GM12872 (cell line): ENCODE data around the gene C1QTNF7.

Experiments
- CTCF ChIP-seq: IDR thresholded peaks from 3 replicates; pipeline ENCODE4 v1.5.1; 2011; ENCODE audit warnings: low read depth, mild to moderate bottlenecking, low read length, moderate library complexity; ENCODE audit not compliant: insufficient read depth

Gene C1QTNF7

GRCh38 chr4:15413623-15414019 lies 14.2 kb upstream of the C1QTNF7 start:
- no peak for TF ChIP-seq CTCF

DNA sequence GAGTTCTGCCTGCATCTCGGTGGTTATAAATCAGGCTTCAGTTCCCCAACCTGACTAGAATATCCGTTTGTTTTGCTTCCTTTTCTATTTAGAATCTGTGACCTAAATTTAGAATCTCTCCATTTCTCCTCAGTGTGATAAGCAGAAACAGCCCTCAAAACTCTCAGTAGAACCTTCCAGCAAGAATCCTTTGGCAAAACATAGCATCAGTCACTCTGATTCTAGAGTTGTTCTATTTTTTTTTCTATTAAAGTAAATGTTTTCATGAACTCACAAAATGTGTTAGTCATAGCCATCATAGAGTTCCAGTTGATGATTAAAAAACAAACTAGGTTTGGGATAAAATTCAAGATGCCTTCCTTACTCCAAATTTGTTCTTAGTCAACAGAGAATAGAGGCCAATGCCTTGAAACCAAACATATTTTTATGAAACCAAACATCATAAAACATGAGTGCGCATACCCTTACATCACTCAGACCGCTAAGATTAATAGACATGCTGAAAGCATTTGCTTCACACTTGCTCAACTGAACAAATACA lies 13.2 kb upstream of the C1QTNF7 start:
- no peak for TF ChIP-seq CTCF

- TF ChIP-seq CTCF: no peak
Observed at GRCh38 chr4:15416357-15417232, 11.2 kb upstream of the C1QTNF7 start.

DNA sequence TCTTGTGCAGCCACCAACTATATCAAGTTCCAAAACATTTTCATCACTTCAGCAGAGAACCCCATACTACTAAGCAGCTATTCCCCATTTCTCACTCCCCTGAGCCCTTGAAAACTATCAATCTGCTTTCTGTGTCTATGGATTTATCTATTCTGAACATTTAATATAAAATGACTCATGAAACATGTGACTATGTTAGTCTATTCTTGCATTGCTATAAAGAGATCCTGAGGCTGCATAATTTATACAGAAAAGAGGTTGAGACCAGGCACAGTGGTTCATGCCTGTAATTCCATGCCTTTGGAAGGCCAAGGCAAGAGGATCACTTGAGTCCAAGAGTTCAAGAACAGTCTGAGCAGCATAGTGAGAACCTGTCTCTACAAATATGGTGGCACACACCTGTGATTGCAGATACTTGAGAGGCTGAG lies 10.6 kb upstream of the C1QTNF7 start:
- TF ChIP-seq CTCF: no peak

DNA sequence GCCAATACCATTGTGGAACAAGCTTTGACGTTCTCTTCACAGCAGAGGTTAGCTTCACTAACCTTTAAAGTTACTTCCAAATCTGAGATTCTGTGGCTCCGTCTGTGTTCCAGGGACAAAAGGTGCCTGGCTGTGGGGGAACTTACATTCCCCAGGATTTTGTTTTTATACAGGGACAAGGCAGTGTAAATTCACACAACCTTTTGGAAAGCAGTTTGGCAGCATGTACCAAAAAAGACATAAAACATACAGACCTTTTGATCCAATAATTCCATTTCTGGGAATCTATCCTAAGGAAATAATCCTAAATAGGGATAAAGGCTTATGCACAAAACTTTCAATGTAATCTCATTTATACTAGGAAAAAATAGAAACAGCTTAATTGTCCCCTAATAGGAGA lies 8.9 kb upstream of the C1QTNF7 start:
- no peak for TF ChIP-seq CTCF

DNA sequence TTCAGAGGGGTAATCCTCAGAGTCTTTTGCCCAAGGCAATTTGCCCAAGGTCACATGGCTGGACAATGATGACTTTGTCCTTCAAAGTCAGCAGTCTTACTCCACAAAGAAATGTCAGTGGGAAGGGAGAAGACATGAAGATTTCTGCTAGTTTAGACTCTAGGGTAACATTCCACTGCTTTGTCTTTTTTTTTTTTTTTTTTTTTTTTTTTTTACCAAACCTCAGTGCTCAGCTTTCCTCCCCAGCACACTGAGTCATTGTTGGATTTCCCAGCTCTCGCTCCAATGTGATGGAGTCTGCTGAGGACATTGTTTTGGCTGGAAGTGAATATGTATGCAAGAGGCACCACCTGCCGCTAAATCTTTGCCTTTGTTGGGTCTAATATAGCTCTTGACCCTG lies 7.2 kb upstream of the C1QTNF7 start:
- TF ChIP-seq CTCF: no peak

GRCh38 chr4:15423285-15423711 lies 4.5 kb upstream of the C1QTNF7 start:
- TF ChIP-seq CTCF: no peak
